Naive thymus-derived CD4-positive, alpha-beta T cell (primary cell): ENCODE measurements around the gene RACK1. TPM values are rescaled to one million over a fixed set of nuclear protein-coding genes. Genes with fewer than 3 reads are reported as not detected.
A peak's percentile ranks its signal among the peaks of the same experiment; 100 is the strongest.

Experiments used
- ATAC-seq: fragments of 150-1000 bp; cut with Tn5 transposase; 2 replicates; pipeline ENCODE4 v1.10.0; 2021; ENCODE audit warnings: mild to moderate bottlenecking, moderate library complexity
- CTCF ChIA-PET: fragments of 350-600 bp; sonication (Branson Sonifier 250); formaldehyde crosslinking; loops from one replicate; lab custom pipeline; 2021; ENCODE audit warnings: antibody characterized with exemption; lab: Charles Lee
- POLR2A ChIA-PET: fragments of 350-600 bp; sonication (Branson Sonifier 250); formaldehyde crosslinking; loops from one replicate; lab custom pipeline; 2021; ENCODE audit warnings: antibody characterized with exemption, inconsistent platforms; lab: Charles Lee
- DNase-seq, 9 donors: peaks; one replicate each; pipeline versions ENCODE4 v3.0.0 to v3.0.0-alpha.2; 2020 to 2022; ENCODE audit warnings: mixed read lengths in 1 of 9
- H3K27ac ChIP-seq: one replicate; pipeline ENCODE4 v1.7.0; 2013; ENCODE audit warnings: mild to moderate bottlenecking, low read depth, low read length, moderate library complexity
- H3K27me3 ChIP-seq, 2 donors: one replicate each; pipeline ENCODE4 v1.7.0; 2013; ENCODE audit warnings: low read length in 2 of 2, mild to moderate bottlenecking in 2 of 2, moderate library complexity in 2 of 2; ENCODE audit not compliant: control insufficient read depth in 2 of 2, insufficient read depth in 2 of 2
- H3K36me3 ChIP-seq, 3 experiments: 1 replicate in 2 of 3; 2 replicates in 1 of 3; pipeline ENCODE4 v1.7.0; 2013; ENCODE audit warnings: low read length in 3 of 3, mild to moderate bottlenecking in 3 of 3, moderate library complexity in 1 of 3; ENCODE audit not compliant: insufficient read depth in 3 of 3, control insufficient read depth in 2 of 3
- H3K4me1 ChIP-seq, 2 donors: one replicate each; pipeline ENCODE4 v1.7.0; 2013; ENCODE audit warnings: low read length in 2 of 2, mild to moderate bottlenecking in 2 of 2, moderate library complexity in 1 of 2; ENCODE audit not compliant: control insufficient read depth in 2 of 2, insufficient read depth in 2 of 2
- H3K4me3 ChIP-seq: 2 replicates; pipeline ENCODE4 v1.7.0; 2013; ENCODE audit warnings: mild to moderate bottlenecking, low read length
- H3K9me3 ChIP-seq, 3 experiments: 1 replicate in 2 of 3; 2 replicates in 1 of 3; pipeline ENCODE4 v1.7.0; 2013; ENCODE audit warnings: low read length in 3 of 3; ENCODE audit not compliant: control insufficient read depth in 2 of 3
- H3K27ac Mint-ChIP-seq, 9 donors: one replicate each; pipeline ENCODE4 v1.8.0; 2020 to 2022; ENCODE audit warnings: mixed read lengths in 9 of 9, mild to moderate bottlenecking in 8 of 9, moderate library complexity in 5 of 9, inconsistent platforms in 2 of 9
- H3K27me3 Mint-ChIP-seq, 5 donors: one replicate each; pipeline ENCODE4 v1.8.0; 2021 to 2022; ENCODE audit warnings: mixed read lengths in 5 of 5, mild to moderate bottlenecking in 1 of 5
- H3K36me3 Mint-ChIP-seq, 5 donors: one replicate each; pipeline ENCODE4 v1.8.0; 2020 to 2022; ENCODE audit warnings: mixed read lengths in 5 of 5, mild to moderate bottlenecking in 3 of 5, inconsistent platforms in 1 of 5
- H3K4me1 Mint-ChIP-seq, 7 donors: one replicate each; pipeline ENCODE4 v1.8.0; 2020 to 2022; ENCODE audit warnings: mixed read lengths in 7 of 7, mild to moderate bottlenecking in 3 of 7, inconsistent platforms in 1 of 7
- H3K4me3 Mint-ChIP-seq, 10 donors: one replicate each; pipeline ENCODE4 v1.8.0; 2020 to 2022; ENCODE audit warnings: mild to moderate bottlenecking in 10 of 10, mixed read lengths in 10 of 10, moderate library complexity in 6 of 10, inconsistent platforms in 2 of 10
- H3K9me3 Mint-ChIP-seq, 11 donors: one replicate each; pipeline ENCODE4 v1.8.0; 2020 to 2022; ENCODE audit warnings: mixed read lengths in 11 of 11, mild to moderate bottlenecking in 4 of 11, inconsistent platforms in 1 of 11, moderate library complexity in 1 of 11
- intact Hi-C, 2 donors: fragments of 100-400 bp; cut with micrococcal nuclease; formaldehyde crosslinking; loops; one replicate each; pipeline ENCODE4 v1.15.1; 2023
- polyA plus RNA-seq, 2 donors: library from polyadenylated mRNA; unstranded; fragments of 300-500 nt; fragmentation: Illumina TruSeq; gene quantifications; one replicate each; pipeline ENCODE4 v1.2.3, GENCODE V29; 2021
- total RNA-seq, 6 experiments: library from RNA in 5 of 6; stranded (reverse) in 5 of 6; gene quantifications; 1 replicate in 5 of 6; 2 replicates in 1 of 6; pipeline ENCODE4 v1.2.3 and lab custom pipeline; 2021 to 2026

The RACK1 gene
- total and polyA plus RNA-seq, 7 experiments from 2014 or later = 1,703 to 2,829 (median 2,491) TPM

GRCh38 chr5:181190711-181191525, 52.8 kb downstream of the RACK1 start:
- Histone ChIP-seq H3K27me3 (no peaks in the 10 kb centered on the region), H3K27ac (peak overlapping the region; percentile 86), H3K36me3 (peaks cover 0 to 17% (median 0%) of the 10 kb centered on the region in 3 experiments), H3K4me1 (peaks cover 0 to 5% of the 10 kb centered on the region in 2 donors), H3K9me3 (no peaks in the 10 kb centered on the region), H3K4me3 (peak overlapping the region; percentile 99)
- ATAC-seq (peak; percentile 7), DNase-seq (peak in 7 of 9 donors; percentile 33 to 54 (median 35))
- Mint-ChIP-seq H3K27ac (peak overlapping the region; percentile 95 to 100 (median 99)), H3K27me3 (peaks cover 0 to 26% (median 0%) of the 10 kb centered on the region in 5 donors), H3K9me3 (peaks cover 0 to 40% (median 4%) of the 10 kb centered on the region in 11 donors), H3K4me3 (peak overlapping the region; percentile 94 to 99 (median 97)), H3K36me3 (peaks cover 0 to 18% (median 0%) of the 10 kb centered on the region in 5 donors), H3K4me1 (peaks cover 16 to 55% (median 32%) of the 10 kb centered on the region in 7 donors)
- ChIA-PET POLR2A (interaction anchor here (0.8 to 8.7 kb wide), 15 partner anchors 14 to 70 kb away, joined by 3 to 259 read pairs (median 8); partner anchors contain the start of genes RACK1, TRIM41, TRIM52 and TRIM7), CTCF (interaction anchor here (0.9 to 4.3 kb wide), 10 partner anchors 10 to 71 kb away, joined by 3 to 23 read pairs (median 4); partner anchors contain the start of genes TRIM41 and TRIM7)
- intact Hi-C loops = loop anchor here (1.0 kb wide), 7 partner anchors 15 to 70 kb away; partner anchors contain the start of genes TRIM52 (in 2 of the 2) and RACK1 (in 1 of the 2)

GRCh38 chr5:181189962-181190710, 53.6 kb downstream of the RACK1 start:
- Mint-ChIP-seq H3K4me3 (peak overlapping the region; percentile 94 to 99 (median 97)), H3K36me3 (peaks cover 0 to 18% (median 0%) of the 10 kb centered on the region in 5 donors), H3K4me1 (peaks cover 22 to 61% (median 39%) of the 10 kb centered on the region in 7 donors), H3K27me3 (peaks cover 0 to 26% (median 0%) of the 10 kb centered on the region in 5 donors), H3K9me3 (peaks cover 0 to 40% (median 4%) of the 10 kb centered on the region in 11 donors), H3K27ac (peak overlapping the region; percentile 95 to 100 (median 98))
- CTCF ChIA-PET = interaction anchor here (0.6 to 4.3 kb wide), 10 partner anchors 8 to 72 kb away, joined by 3 to 23 read pairs (median 4); partner anchors contain the start of genes TRIM41 and TRIM7
- peak overlapping the region; percentile 99 for H3K4me3 ChIP-seq
- peak in 4 of 9 donors; percentile 39 to 65 (median 48) for DNase-seq
- POLR2A ChIA-PET = interaction anchor here (0.8 to 8.7 kb wide), 23 partner anchors 8 to 502 kb away, joined by 3 to 259 read pairs (median 6); partner anchors contain the start of genes MGAT1, RACK1, TRIM41 and TRIM52
- intact Hi-C loops = loop anchor here (1.0 to 2.0 kb wide), 4 partner anchors 17 to 387 kb away; partner anchors contain the start of gene MGAT1 (in 1 of the 2)
- no peaks in the 10 kb centered on the region for H3K27me3 ChIP-seq
- no peaks in the 10 kb centered on the region for H3K9me3 ChIP-seq
- no peak for ATAC-seq
- H3K27ac ChIP-seq = peak overlapping the region; percentile 86
- peaks cover 0 to 5% of the 10 kb centered on the region in 2 donors for H3K4me1 ChIP-seq
- H3K36me3 ChIP-seq = peaks cover 0 to 17% (median 0%) of the 10 kb centered on the region in 3 experiments

- intact Hi-C loops = loop anchor here (1.0 to 2.0 kb wide), 4 partner anchors 17 to 387 kb away; partner anchors contain the start of gene MGAT1 (in 1 of the 2)
- Histone ChIP-seq H3K27ac (peak overlapping the region; percentile 86), H3K4me3 (peak overlapping the region; percentile 99), H3K27me3 (no peaks in the 10 kb centered on the region), H3K9me3 (no peaks in the 10 kb centered on the region), H3K36me3 (peaks cover 0 to 17% (median 0%) of the 10 kb centered on the region in 3 experiments), H3K4me1 (peaks cover 3 to 5% of the 10 kb centered on the region in 2 donors)
- DNase-seq (peak; percentile 43 to 81 (median 75)), ATAC-seq (peak; percentile 48)
- ChIA-PET POLR2A (interaction anchor here (0.8 to 8.7 kb wide), 24 partner anchors 9 to 501 kb away, joined by 3 to 259 read pairs (median 6); partner anchors contain the start of genes MGAT1, RACK1, TRIM41 and TRIM52), CTCF (interaction anchor here (0.6 to 4.3 kb wide), 7 partner anchors 8 to 73 kb away, joined by 3 to 23 read pairs (median 7); partner anchors contain the start of genes TRIM41 and TRIM7)
- peaks cover 22 to 67% (median 44%) of the 10 kb centered on the region in 7 donors for H3K4me1 Mint-ChIP-seq
- peak overlapping the region; percentile 95 to 100 (median 98) for H3K27ac Mint-ChIP-seq
- H3K9me3 Mint-ChIP-seq = peaks cover 0 to 40% (median 4%) of the 10 kb centered on the region in 11 donors
- peaks cover 0 to 18% (median 0%) of the 10 kb centered on the region in 5 donors for H3K36me3 Mint-ChIP-seq
- peaks cover 0 to 26% (median 0%) of the 10 kb centered on the region in 5 donors for H3K27me3 Mint-ChIP-seq
- peak overlapping the region; percentile 94 to 99 (median 97) for H3K4me3 Mint-ChIP-seq
Measured at GRCh38 chr5:181189363-181189961, 54.2 kb downstream of the RACK1 start.

- no peak for ATAC-seq
- POLR2A ChIA-PET = interaction anchor here (0.7 to 8.7 kb wide), 16 partner anchors 16 to 72 kb away, joined by 3 to 259 read pairs (median 7); partner anchors contain the start of genes RACK1, TRIM41, TRIM52 and TRIM7
- peaks cover 0 to 26% (median 0%) of the 10 kb centered on the region in 5 donors for H3K27me3 Mint-ChIP-seq
- CTCF ChIA-PET = interaction anchor here (0.7 to 4.3 kb wide), 7 partner anchors 17 to 328 kb away, joined by 3 to 23 read pairs (median 5); partner anchors contain the start of genes TRIM41 and TRIM7
- H3K36me3 Mint-ChIP-seq = peaks cover 0 to 18% (median 0%) of the 10 kb centered on the region in 5 donors
- H3K4me3 Mint-ChIP-seq = peak overlapping the region; percentile 94 to 99 (median 97)
- Histone ChIP-seq H3K4me3 (peak overlapping the region; percentile 99), H3K4me1 (peaks cover 3 to 5% of the 10 kb centered on the region in 2 donors), H3K36me3 (peaks cover 0 to 17% (median 0%) of the 10 kb centered on the region in 3 experiments), H3K27ac (peak overlapping the region; percentile 86), H3K27me3 (no peaks in the 10 kb centered on the region), H3K9me3 (no peaks in the 10 kb centered on the region)
- DNase-seq = peak; percentile 53 to 90 (median 84)
- H3K4me1 Mint-ChIP-seq = peaks cover 22 to 72% (median 48%) of the 10 kb centered on the region in 7 donors
- intact Hi-C loops = loop anchor here (1.0 to 2.0 kb wide), 4 partner anchors 16 to 386 kb away; partner anchors contain the start of gene MGAT1 (in 1 of the 2)
- peaks cover 0 to 40% (median 4%) of the 10 kb centered on the region in 11 donors for H3K9me3 Mint-ChIP-seq
- H3K27ac Mint-ChIP-seq = peak overlapping the region; percentile 95 to 100 (median 98)
Measured at GRCh38 chr5:181188700-181189362, 54.9 kb downstream of the RACK1 start.
